ENCODE results near the gene PACSIN3.

The PACSIN3 gene

DNA sequence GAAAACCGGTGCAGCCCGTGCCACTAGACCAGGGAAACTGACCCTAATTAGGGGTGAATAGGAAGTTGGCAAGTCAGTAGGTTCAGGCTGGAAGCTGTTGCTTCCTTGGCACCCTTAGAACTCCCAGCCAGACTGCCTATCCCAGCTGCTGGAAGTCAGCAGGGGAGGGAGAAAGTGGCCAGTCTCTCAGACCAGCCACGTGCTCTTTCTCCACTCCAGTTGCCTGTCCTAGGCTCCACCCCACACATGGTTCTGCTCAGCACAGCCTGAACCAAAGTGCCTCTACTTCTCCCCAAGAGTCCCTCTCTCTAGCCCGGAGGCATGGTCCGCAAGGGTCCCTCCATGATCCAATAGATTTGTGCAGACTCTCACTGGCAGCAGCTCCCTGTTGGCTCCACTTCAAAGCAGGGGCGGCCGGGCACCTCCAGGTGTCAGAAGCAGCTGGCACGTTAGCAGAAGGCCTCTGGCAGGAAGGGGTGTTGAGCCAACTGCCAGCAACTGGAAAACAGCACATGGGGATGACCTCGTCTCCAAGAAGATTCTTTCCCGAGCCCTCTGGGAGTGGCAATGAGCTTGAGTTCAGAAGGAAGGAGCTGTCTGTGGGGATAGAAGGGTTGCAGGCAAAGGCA, 37.2 kb downstream of the PACSIN3 start:
- peaks cover 4% of the 10 kb centered on the region; the same call in 1 of the 2 replicates for H3F3A ChIP-seq (ENCODE audit: insufficient read depth, low read length)
- H2AFZ ChIP-seq (ENCODE audit: low read length), result no peak overlapping the region
- H3K9me3 ChIP-seq (replicated peaks; ENCODE audit: insufficient read depth, low read length), result no peaks in the 10 kb centered on the region
- H3K4me3 ChIP-seq (ENCODE audit: low read length), result no peak overlapping the region
- no peaks in the 10 kb centered on the region for H3K9me2 ChIP-seq (replicated peaks; ENCODE audit: insufficient read depth, low read length)
- DNase-seq, result no peak
- H3K79me2 ChIP-seq (ENCODE audit: low read length), result no peaks in the 10 kb centered on the region
- H3K9ac ChIP-seq (ENCODE audit: low read length), result no peak overlapping the region
- no peak for TF ChIP-seq EZH2 (optimal IDR thresholded peaks at IDR 0.05; ENCODE audit: low read depth, low read length)
- no peak for TF ChIP-seq EZH2phosphoT487 (IDR thresholded peaks at IDR 0.05; ENCODE audit: low read length)
- TF ChIP-seq, protein P1, sequence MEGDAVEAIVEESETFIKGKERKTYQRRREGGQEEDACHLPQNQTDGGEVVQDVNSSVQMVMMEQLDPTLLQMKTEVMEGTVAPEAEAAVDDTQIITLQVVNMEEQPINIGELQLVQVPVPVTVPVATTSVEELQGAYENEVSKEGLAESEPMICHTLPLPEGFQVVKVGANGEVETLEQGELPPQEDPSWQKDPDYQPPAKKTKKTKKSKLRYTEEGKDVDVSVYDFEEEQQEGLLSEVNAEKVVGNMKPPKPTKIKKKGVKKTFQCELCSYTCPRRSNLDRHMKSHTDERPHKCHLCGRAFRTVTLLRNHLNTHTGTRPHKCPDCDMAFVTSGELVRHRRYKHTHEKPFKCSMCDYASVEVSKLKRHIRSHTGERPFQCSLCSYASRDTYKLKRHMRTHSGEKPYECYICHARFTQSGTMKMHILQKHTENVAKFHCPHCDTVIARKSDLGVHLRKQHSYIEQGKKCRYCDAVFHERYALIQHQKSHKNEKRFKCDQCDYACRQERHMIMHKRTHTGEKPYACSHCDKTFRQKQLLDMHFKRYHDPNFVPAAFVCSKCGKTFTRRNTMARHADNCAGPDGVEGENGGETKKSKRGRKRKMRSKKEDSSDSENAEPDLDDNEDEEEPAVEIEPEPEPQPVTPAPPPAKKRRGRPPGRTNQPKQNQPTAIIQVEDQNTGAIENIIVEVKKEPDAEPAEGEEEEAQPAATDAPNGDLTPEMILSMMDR (IDR thresholded peaks at IDR 0.05; ENCODE audit: low read length), result no peak
- H3K4me1 ChIP-seq (ENCODE audit: low read length), result no peaks in the 10 kb centered on the region
- no peaks in the 10 kb centered on the region for H3K36me3 ChIP-seq (replicated peaks; ENCODE audit: insufficient read depth, low read length)
- no peaks in the 10 kb centered on the region for H3K27me3 ChIP-seq (replicated peaks; ENCODE audit: insufficient read depth, low read length)
- no peaks in the 10 kb centered on the region for H4K20me1 ChIP-seq (ENCODE audit: insufficient read depth, low read length)
- no peak overlapping the region for H3K27ac ChIP-seq (ENCODE audit: low read length)
- H3K4me2 ChIP-seq (ENCODE audit: low read depth, low read length), result no peak overlapping the region

DNA sequence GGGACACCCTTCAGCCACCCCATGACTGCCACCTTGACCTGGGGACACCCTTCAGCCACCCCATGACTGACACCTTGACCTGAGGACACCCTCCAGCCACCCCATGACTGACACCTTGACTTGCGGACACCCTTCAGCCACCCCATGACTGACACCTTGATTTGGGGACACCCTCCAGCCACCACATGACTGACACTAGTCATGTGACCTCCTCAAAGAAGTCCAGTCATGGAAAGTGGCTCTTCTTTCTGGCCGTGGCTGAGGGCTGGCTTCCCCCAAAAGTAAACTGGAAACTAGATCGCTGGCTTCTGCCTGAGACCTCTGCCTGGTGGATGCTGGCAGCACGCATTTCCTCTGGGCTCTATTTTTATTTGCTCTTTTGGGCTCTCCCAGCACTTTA, 38.0 kb downstream of the PACSIN3 start:
- Histone ChIP-seq H3K4me2 (ENCODE audit: low read depth, low read length) (no peak overlapping the region), H3K36me3 (replicated peaks; ENCODE audit: insufficient read depth, low read length) (no peaks in the 10 kb centered on the region), H2AFZ (ENCODE audit: low read length) (no peak overlapping the region), H3K4me1 (ENCODE audit: low read length) (no peaks in the 10 kb centered on the region), H3K9ac (ENCODE audit: low read length) (no peak overlapping the region), H3K9me3 (replicated peaks; ENCODE audit: insufficient read depth, low read length) (no peaks in the 10 kb centered on the region), H3K9me2 (replicated peaks; ENCODE audit: insufficient read depth, low read length) (no peaks in the 10 kb centered on the region), H3K27ac (ENCODE audit: low read length) (no peak overlapping the region), H4K20me1 (ENCODE audit: insufficient read depth, low read length) (no peaks in the 10 kb centered on the region), H3K27me3 (replicated peaks; ENCODE audit: insufficient read depth, low read length) (no peaks in the 10 kb centered on the region), H3F3A (ENCODE audit: insufficient read depth, low read length) (peaks cover 1% of the 10 kb centered on the region; the same call in 1 of the 2 replicates), H3K4me3 (ENCODE audit: low read length) (no peak overlapping the region), H3K79me2 (ENCODE audit: low read length) (no peaks in the 10 kb centered on the region)
- no peak for DNase-seq
- TF ChIP-seq, protein P1 (IDR thresholded peaks at IDR 0.05; ENCODE audit: low read length), result no peak
- TF ChIP-seq EZH2phosphoT487 (IDR thresholded peaks at IDR 0.05; ENCODE audit: low read length), result no peak
- TF ChIP-seq EZH2 (optimal IDR thresholded peaks at IDR 0.05; ENCODE audit: low read depth, low read length), result no peak

DNA sequence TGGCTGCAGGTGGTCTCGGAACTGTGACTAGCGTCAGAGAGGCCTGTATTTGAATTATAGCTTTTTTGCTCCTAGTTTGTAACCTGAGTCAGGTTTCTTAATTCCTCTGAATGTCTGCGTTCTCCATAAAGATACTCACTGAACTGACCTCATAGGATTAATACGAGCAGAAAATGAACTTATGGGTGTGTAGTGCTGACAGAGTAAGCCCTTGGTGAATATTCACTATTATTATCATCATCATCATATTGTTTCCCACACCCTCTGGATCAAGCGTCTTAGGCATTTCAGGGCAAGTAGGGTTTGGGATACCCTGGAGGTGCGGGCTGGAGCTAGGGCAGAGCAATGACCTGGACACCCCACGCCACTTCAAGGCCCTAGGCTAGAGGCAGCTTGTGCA, 38.6 kb downstream of the PACSIN3 start:
- Histone ChIP-seq H3K4me2 (ENCODE audit: low read depth, low read length) (no peak overlapping the region), H4K20me1 (ENCODE audit: insufficient read depth, low read length) (no peaks in the 10 kb centered on the region), H3K79me2 (ENCODE audit: low read length) (no peaks in the 10 kb centered on the region), H3K4me1 (ENCODE audit: low read length) (no peaks in the 10 kb centered on the region), H3K27me3 (replicated peaks; ENCODE audit: insufficient read depth, low read length) (no peaks in the 10 kb centered on the region), H3K4me3 (ENCODE audit: low read length) (no peak overlapping the region), H3F3A (ENCODE audit: insufficient read depth, low read length) (no peaks in the 10 kb centered on the region), H3K36me3 (replicated peaks; ENCODE audit: insufficient read depth, low read length) (no peaks in the 10 kb centered on the region), H3K9me3 (replicated peaks; ENCODE audit: insufficient read depth, low read length) (no peaks in the 10 kb centered on the region), H2AFZ (ENCODE audit: low read length) (no peak overlapping the region), H3K9me2 (replicated peaks; ENCODE audit: insufficient read depth, low read length) (no peaks in the 10 kb centered on the region), H3K27ac (ENCODE audit: low read length) (no peak overlapping the region), H3K9ac (ENCODE audit: low read length) (no peak overlapping the region)
- TF ChIP-seq, protein P1 (IDR thresholded peaks at IDR 0.05; ENCODE audit: low read length), result no peak
- TF ChIP-seq EZH2 (optimal IDR thresholded peaks at IDR 0.05; ENCODE audit: low read depth, low read length) (no peak), EZH2phosphoT487 (IDR thresholded peaks at IDR 0.05; ENCODE audit: low read length) (no peak)
- DNase-seq, result no peak

Data from MM.1S (cell line).